Uterus (tissue), 4 donors: ENCODE results near the gene HSH2D. TPM values are rescaled to one million over a fixed set of nuclear protein-coding genes. Genes with fewer than 3 reads are reported as not detected.

ENCODE experiments used
- DNase-seq, 2 donors: peaks; one replicate each; pipeline ENCODE4 v3.0.0-alpha.2; 2019 to 2020
- H3K27ac ChIP-seq, 2 donors: fragments of 200-600 bp; sonication (generic); 1 replicate in 1 of 2; 2 replicates in 1 of 2; pipeline ENCODE4 v1.5.1; 2016 to 2018
- H3K27me3 ChIP-seq, 2 donors: fragments of 200-600 bp; sonication (generic); one replicate each; pipeline ENCODE4 v1.5.1; 2018 to 2019; ENCODE audit warnings: control low read depth in 1 of 2
- H3K36me3 ChIP-seq, 2 donors: fragments of 200-600 bp; sonication (generic); one replicate each; pipeline ENCODE4 v1.5.1; 2019; ENCODE audit warnings: control low read depth in 1 of 2
- H3K4me1 ChIP-seq, 2 donors: fragments of 200-600 bp; sonication (generic); one replicate each; pipeline ENCODE4 v1.5.1; 2018 to 2019; ENCODE audit warnings: control low read depth in 1 of 2
- H3K4me3 ChIP-seq, 2 donors: fragments of 200-600 bp; sonication (generic); 1 replicate in 1 of 2; 2 replicates in 1 of 2; pipeline ENCODE4 v1.5.1; 2018 to 2019; ENCODE audit warnings: mild to moderate bottlenecking in 1 of 2
- H3K9me3 ChIP-seq, 2 donors: fragments of 200-600 bp; sonication (generic); one replicate each; pipeline ENCODE4 v1.5.1; 2019; ENCODE audit warnings: control low read depth in 1 of 2
- CTCF ChIP-seq, 4 experiments: fragments of 200-600 bp in 2 of 4; fragments of 450-650 bp in 2 of 4; sonication (generic) in 2 of 4; IDR thresholded peaks; one replicate each; pipeline ENCODE4 v1.5.1; 2016 to 2019; ENCODE audit warnings: antibody characterized with exemption in 4 of 4, mild to moderate bottlenecking in 2 of 4, moderate library complexity in 1 of 4
- POLR2A ChIP-seq, 2 donors: fragments of 450-650 bp; IDR thresholded peaks; one replicate each; pipeline ENCODE4 v1.6.1; 2016; ENCODE audit warnings: antibody characterized with exemption in 2 of 2, mild to moderate bottlenecking in 1 of 2, moderate library complexity in 1 of 2
- intact Hi-C: fragments of 100-400 bp; cut with DNase I; formaldehyde crosslinking; loops from one replicate; pipeline ENCODE4 v1.15.1; 2023; ENCODE audit warnings: low total_unique reads
- total RNA-seq, 4 donors: library from RNA; depleted of rRNA in 3 of 4; stranded (reverse); fragments of >200 nt in 3 of 4; gene quantifications; one replicate each; pipeline versions ENCODE4 v1.1.0 to v1.2.4, GENCODE V29; 2014 to 2023
- donor health status: DM: yes; HTN: yes; CAD: no.

The HSH2D gene
- total RNA-seq, 4 donors from 2014 or later: 1.4 to 3.1 (median 2.4) TPM; not detected in 1

GRCh38 chr19:16185123-16185767 lies 41.8 kb downstream of the HSH2D start, which contains the start of gene FAM32A:
Gene FAM32A, plus strand, starts transcription at chr19:16185410. Its CDS starts 33 bp downstream, at chr19:16185443.
- no peaks in the 10 kb centered on the region for H3K27me3 ChIP-seq
- no peaks in the 10 kb centered on the region for H3K9me3 ChIP-seq
- peak within 1 kb of the TSS; percentile 50 to 71 for H3K4me3 ChIP-seq
- H3K4me1 ChIP-seq: peaks cover 4 to 11% of the 10 kb centered on the region in 2 donors
- intact Hi-C loops: loop anchor here (5.0 kb wide), 1 partner anchor 143 kb away; no protein-coding TSS in a partner anchor
- no peaks in the 10 kb centered on the region for H3K36me3 ChIP-seq
- peak; percentile 99 to 100 for DNase-seq
- TF ChIP-seq CTCF (IDR thresholded peaks at IDR 0.05): peak in 3 of 4 experiments; percentile 29 to 42 (median 37)
- peak; percentile 56 to 59 for TF ChIP-seq POLR2A (IDR thresholded peaks at IDR 0.05)
- H3K27ac ChIP-seq: peak within 1 kb of the TSS; percentile 49 to 79

- Histone ChIP-seq H3K27ac (peak overlapping the region; percentile 49 to 79), H3K4me1 (peaks cover 4 to 11% of the 10 kb centered on the region in 2 donors), H3K4me3 (peak overlapping the region; percentile 50 to 71), H3K36me3 (no peaks in the 10 kb centered on the region), H3K9me3 (no peaks in the 10 kb centered on the region), H3K27me3 (no peaks in the 10 kb centered on the region)
- TF ChIP-seq POLR2A (IDR thresholded peaks at IDR 0.05) (no peak), CTCF (IDR thresholded peaks at IDR 0.05) (peak in 1 of 4 experiments; percentile 19)
- no peak for DNase-seq
- intact Hi-C loops: loop anchor here (5.0 kb wide), 1 partner anchor 143 kb away; no protein-coding TSS in a partner anchor
These were observed 42.3 kb downstream of the HSH2D start for GRCh38 chr19:16185768-16186123.

GRCh38 chr19:16188521-16188920 lies 45.0 kb downstream of the HSH2D start:
- DNase-seq: no peak
- no peaks in the 10 kb centered on the region for H3K36me3 ChIP-seq

GRCh38 chr19:16190198-16190597 lies 46.7 kb downstream of the HSH2D start:
- H3K27ac ChIP-seq: no peak overlapping the region
- intact Hi-C loops: no loop called here
- no peak for DNase-seq
- no peaks in the 10 kb centered on the region for H3K36me3 ChIP-seq
- no peaks in the 10 kb centered on the region for H3K9me3 ChIP-seq
- H3K27me3 ChIP-seq: no peaks in the 10 kb centered on the region
- H3K4me3 ChIP-seq: no peak overlapping the region
- no peak for TF ChIP-seq CTCF (IDR thresholded peaks at IDR 0.05)
- no peak for TF ChIP-seq POLR2A (IDR thresholded peaks at IDR 0.05)
- H3K4me1 ChIP-seq: peaks cover 4 to 11% of the 10 kb centered on the region in 2 donors

More at GRCh38 chr19:16188521-16188920, 45.0 kb downstream of the HSH2D start:
- Histone ChIP-seq H3K4me3 (no peak overlapping the region), H3K27ac (no peak overlapping the region), H3K27me3 (no peaks in the 10 kb centered on the region), H3K9me3 (no peaks in the 10 kb centered on the region), H3K4me1 (peaks cover 4 to 11% of the 10 kb centered on the region in 2 donors)
- intact Hi-C loops: loop anchor here (5.0 kb wide), 1 partner anchor 146 kb away; no protein-coding TSS in a partner anchor
- TF ChIP-seq CTCF (IDR thresholded peaks at IDR 0.05) (no peak), POLR2A (IDR thresholded peaks at IDR 0.05) (no peak)

- intact Hi-C loops: no loop called here
- Histone ChIP-seq H3K4me1 (peaks cover 4 to 11% of the 10 kb centered on the region in 2 donors), H3K4me3 (no peak overlapping the region), H3K27me3 (no peaks in the 10 kb centered on the region), H3K9me3 (no peaks in the 10 kb centered on the region), H3K27ac (no peak overlapping the region), H3K36me3 (no peaks in the 10 kb centered on the region)
- no peak for TF ChIP-seq CTCF (IDR thresholded peaks at IDR 0.05)
- no peak for TF ChIP-seq POLR2A (IDR thresholded peaks at IDR 0.05)
- DNase-seq: no peak
These were observed 47.3 kb downstream of the HSH2D start for GRCh38 chr19:16190736-16191135.
